Loucy (cell line): ENCODE results near the gene RBM17.

Experiments used
- CTCF ChIP-seq: fragments of 200-600 bp; sonication (generic); conservative IDR thresholded peaks from 2 replicates; pipeline ENCODE4 v1.5.1; 2014; ENCODE audit warnings: mild to moderate bottlenecking, antibody characterized with exemption, low read length
- EZH2phosphoT487 ChIP-seq: fragments of 200-600 bp; IDR thresholded peaks from 2 replicates; pipeline ENCODE4 v1.6.1; 2018; ENCODE audit warnings: antibody characterized with exemption, mild to moderate bottlenecking, moderate library complexity, borderline replicate concordance

GRCh38 chr10:6144406-6145165 lies 55.8 kb downstream of the RBM17 start:
- TF ChIP-seq CTCF (no peak), EZH2phosphoT487 (no peak)
